ENCODE data around the gene SUFU. TPM values are rescaled to one million over a fixed set of nuclear protein-coding genes. Genes with fewer than 3 reads are reported as not detected.
A peak's percentile ranks its signal among the peaks of the same experiment; 100 is the strongest.

SUFU gene
- total and polyA plus RNA-seq, 2 of the 13 experiments (the other 11 are each of a cell fraction or from before 2014, with no cell fraction given): 2.9 to 5.5 TPM

- TF ChIP-seq ZNF609 (CRISPR knock-in tag; IDR thresholded peaks at IDR 0.05; ENCODE audit: borderline replicate concordance): peak; percentile 66; the same call in 1 of the 2 replicates
- no peak for TF ChIP-seq GABPA (IDR thresholded peaks at IDR 0.05; ENCODE audit: low read depth, low read length)
- TF ChIP-seq GABPA (CRISPR knock-in tag; IDR thresholded peaks at IDR 0.05; ENCODE audit: low read depth): peak; percentile 80
- no peak for TF ChIP-seq LRRFIP1 (CRISPR knock-in tag; conservative IDR thresholded peaks at IDR 0.05)
- TF ChIP-seq ZNF574 (CRISPR knock-in tag; IDR thresholded peaks at IDR 0.05): peak; percentile 50; the same call in 1 of the 2 replicates
- TF ChIP-seq ZNF225 (CRISPR knock-in tag; IDR thresholded peaks at IDR 0.05): no peak
- TF ChIP-seq ZBTB38 (CRISPR knock-in tag; IDR thresholded peaks at IDR 0.05): no peak
- TF ChIP-seq ZNF770 (CRISPR knock-in tag; IDR thresholded peaks at IDR 0.05): peak; percentile 32; the same call in 1 of the 2 replicates
- peak; percentile 68; the same call in 1 of the 2 replicates for TF ChIP-seq TFE3 (CRISPR knock-in tag; IDR thresholded peaks at IDR 0.05)
- TF ChIP-seq ZSCAN31 (CRISPR knock-in tag; IDR thresholded peaks at IDR 0.05; ENCODE audit: low read depth): 0 out of 2 replicates have a peak, but pooled peaks have one; percentile 28
These were observed 138.3 kb downstream of the SUFU start (continued) for GRCh38 chr10:102641880-102642735.

Measured in HepG2 (cell line).